ENCODE measurements around the gene SERPINB1. TPM values are rescaled to one million over a fixed set of nuclear protein-coding genes. Genes with fewer than 3 reads are reported as not detected.
"Not testable (repeated sequence)": the region's sequence is repeated elsewhere in the genome, so short reads cannot be mapped to it uniquely, and the experiment has no call there.

SERPINB1 gene
- total and polyA plus RNA-seq, 12 donors: 33.4 to 159 (median 60.7) TPM

- Histone ChIP-seq H3K36me3 (replicated peaks in 1 of 2) (no peaks in the 10 kb centered on the region), H3K4me3 (peak overlapping the region in 1 of 4 donors; percentile 37), H3K27ac (peak overlapping the region; percentile 60 to 94 (median 90)), H3K4me1 (replicated peaks in 1 of 2) (peaks cover 26 to 69% of the 10 kb centered on the region in 2 donors), H3K27me3 (no peaks in the 10 kb centered on the region), H3K9me3 (replicated peaks in 1 of 3) (no peaks in the 10 kb centered on the region)
- WGBS, 4 donors: 44 to 52% (median 47%) methylated on average over 11 of the region's 11 CpGs
- peak in 3 of 7 donors; percentile 48 to 72 (median 58) for DNase-seq
- intact Hi-C loops (cut with DNase I): loop anchor here in 1 of 2 donors (5.0 kb wide), 1 partner anchor 48 kb away; the partner anchor contains the start of gene SERPINB9
- TF ChIP-seq CTCF (IDR thresholded peaks at IDR 0.05) (peak in 1 of 6 experiments; percentile 25), POLR2A (IDR thresholded peaks at IDR 0.05) (peak in 1 of 2 donors; percentile 18)
These were observed 12.8 kb upstream of the SERPINB1 start for GRCh38 chr6:2854396-2854982.

- peak; percentile 66 to 92 (median 88) for DNase-seq
- H3K27ac ChIP-seq: peak overlapping the region; percentile 60 to 94 (median 90)
- H3K36me3 ChIP-seq (replicated peaks in 1 of 2): no peaks in the 10 kb centered on the region
- no peaks in the 10 kb centered on the region for H3K9me3 ChIP-seq (replicated peaks in 1 of 3)
- peak; percentile 25 to 65 (median 48) for TF ChIP-seq CTCF (IDR thresholded peaks at IDR 0.05)
- peak in 1 of 2 donors; percentile 75 for TF ChIP-seq POLR2A (IDR thresholded peaks at IDR 0.05)
- peak overlapping the region in 2 of 4 donors; percentile 37 to 45 for H3K4me3 ChIP-seq
- 10 to 22% (median 12%) methylated on average over 14 of the region's 14 CpGs for WGBS, 4 donors
- peaks cover 24 to 63% of the 10 kb centered on the region in 2 donors for H3K4me1 ChIP-seq (replicated peaks in 1 of 2)
- intact Hi-C loops (cut with DNase I): loop anchor here in 1 of 2 donors (5.0 kb wide), 1 partner anchor 48 kb away; the partner anchor contains the start of gene SERPINB9
- H3K27me3 ChIP-seq: no peaks in the 10 kb centered on the region
These were observed 12.2 kb upstream of the SERPINB1 start for GRCh38 chr6:2853769-2854395.

DNA sequence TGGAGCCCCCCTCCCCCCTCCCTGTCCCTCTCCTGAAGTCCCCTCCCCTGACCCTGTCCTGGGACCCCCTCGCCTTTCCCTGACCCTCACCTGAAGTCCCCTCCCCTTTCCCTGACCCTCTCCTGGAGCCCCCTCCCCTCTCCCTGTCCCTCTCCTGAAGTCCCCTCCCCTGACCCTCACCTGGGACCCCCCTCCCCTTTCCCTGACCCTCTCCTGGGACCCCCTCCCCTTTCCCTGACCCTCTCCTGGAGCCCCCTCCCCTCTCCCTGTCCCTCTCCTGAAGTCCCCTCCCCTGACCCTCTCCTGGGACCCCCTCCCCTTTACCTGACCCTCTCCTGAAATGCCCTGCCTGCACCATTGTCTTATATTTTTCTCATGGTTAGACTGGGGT is 11.7 kb upstream of the SERPINB1 start:
- not testable (repeated sequence) for H3K27me3 ChIP-seq; H3K9me3 ChIP-seq (replicated peaks in 1 of 3); DNase-seq; H3K36me3 ChIP-seq (replicated peaks in 1 of 2)
- 82 to 90% methylated on average over 1 of the region's 1 CpG; no CpG with 5 or more reads in 2 of the 4 donors for WGBS, 4 donors
- peak overlapping the region in 2 of 4 donors; percentile 37 to 45 for H3K4me3 ChIP-seq
- H3K27ac ChIP-seq: peak overlapping the region; percentile 60 to 94 (median 90)
- intact Hi-C loops (cut with DNase I): loop anchor here in 1 of 2 donors (5.0 kb wide), 1 partner anchor 49 kb away; the partner anchor contains the start of gene SERPINB9
- peaks cover 19 to 58% of the 10 kb centered on the region in 2 donors for H3K4me1 ChIP-seq (replicated peaks in 1 of 2)

DNA sequence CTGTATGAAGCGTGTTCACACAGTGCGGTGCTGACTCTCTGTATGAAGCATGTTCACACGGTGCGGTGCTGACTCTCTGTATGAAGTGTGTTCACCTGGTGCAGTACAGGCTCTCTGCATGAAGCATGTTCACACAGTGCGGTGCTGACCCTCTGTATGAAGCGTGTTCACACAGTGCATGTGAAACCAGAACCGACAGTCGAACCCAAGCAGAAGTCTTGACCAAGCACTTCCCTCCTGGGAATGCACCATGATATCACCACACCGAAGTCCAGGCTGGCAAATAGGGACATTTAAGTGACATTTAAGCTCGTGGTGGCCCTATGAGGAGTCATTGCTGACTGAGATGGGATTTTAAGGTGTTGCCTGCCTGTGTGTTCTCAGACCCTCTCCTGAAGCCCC is 11.3 kb upstream of the SERPINB1 start:
- TF ChIP-seq CTCF (IDR thresholded peaks at IDR 0.05) (no peak), POLR2A (IDR thresholded peaks at IDR 0.05) (no peak)
- DNase-seq: no peak
- H3K4me1 ChIP-seq (replicated peaks in 1 of 2): peaks cover 14 to 55% of the 10 kb centered on the region in 2 donors
- H3K27me3 ChIP-seq: no peaks in the 10 kb centered on the region
- intact Hi-C loops (cut with DNase I): loop anchor here in 1 of 2 donors (5.0 kb wide), 1 partner anchor 49 kb away; the partner anchor contains the start of gene SERPINB9
- no peak overlapping the region for H3K4me3 ChIP-seq
- H3K27ac ChIP-seq: peak overlapping the region in 2 of 5 donors; percentile 90 to 94
- no peaks in the 10 kb centered on the region for H3K36me3 ChIP-seq (replicated peaks in 1 of 2)
- no peaks in the 10 kb centered on the region for H3K9me3 ChIP-seq (replicated peaks in 1 of 3)
- 67 to 87% (median 81%) methylated on average over 4 to 10 of the region's 10 CpGs for WGBS, 4 donors

All from adrenal gland (tissue), 12 donors.